ENCODE measurements around the gene NID1. TPM values are rescaled to one million over a fixed set of nuclear protein-coding genes. Genes with fewer than 3 reads are reported as not detected.

Gene NID1
- total RNA-seq, 1 experiment from 2014 or later, result 8.6 TPM

- CTCF ChIA-PET, result no interaction called here
- Mint-ChIP-seq H3K27ac (ENCODE audit: unreplicated experiment) (no peak overlapping the region), H3K36me3 (ENCODE audit: insufficient read depth, unreplicated experiment) (no peaks in the 10 kb centered on the region), H3K27me3 (ENCODE audit: unreplicated experiment) (peaks cover 14% of the 10 kb centered on the region), H3K4me3 (ENCODE audit: low read depth, unreplicated experiment) (no peak overlapping the region), H3K9me3 (ENCODE audit: low read depth, unreplicated experiment) (peaks cover 2% of the 10 kb centered on the region), H3K4me1 (ENCODE audit: low read depth, unreplicated experiment) (no peaks in the 10 kb centered on the region)
- no peak for DNase-seq
- TF ChIP-seq CTCF (IDR thresholded peaks at IDR 0.05; ENCODE audit: unreplicated experiment), result no peak
- BruUV-seq (replicated peaks), result no TSS peak
- intact Hi-C loops (cut with micrococcal nuclease; ENCODE audit: unreplicated experiment), result no loop called here
These were observed 104.1 kb downstream of the NID1 start for GRCh38 chr1:235960809-235961208.

- H3K4me3 Mint-ChIP-seq (ENCODE audit: low read depth, unreplicated experiment), result no peak overlapping the region
- no peaks in the 10 kb centered on the region for H3K36me3 Mint-ChIP-seq (ENCODE audit: insufficient read depth, unreplicated experiment)
- no TSS peak for BruUV-seq (replicated peaks)
- intact Hi-C loops (cut with micrococcal nuclease; ENCODE audit: unreplicated experiment), result no loop called here
- H3K4me1 Mint-ChIP-seq (ENCODE audit: low read depth, unreplicated experiment), result peaks cover 11% of the 10 kb centered on the region
- H3K27ac Mint-ChIP-seq (ENCODE audit: unreplicated experiment), result no peak overlapping the region
- no peaks in the 10 kb centered on the region for H3K27me3 Mint-ChIP-seq (ENCODE audit: unreplicated experiment)
- TF ChIP-seq CTCF (IDR thresholded peaks at IDR 0.05; ENCODE audit: unreplicated experiment), result no peak
- CTCF ChIA-PET, result no interaction called here
- DNase-seq, result no peak
- H3K9me3 Mint-ChIP-seq (ENCODE audit: low read depth, unreplicated experiment), result no peaks in the 10 kb centered on the region
These were observed 106.9 kb downstream of the NID1 start for GRCh38 chr1:235958021-235958420.

- H3K4me3 Mint-ChIP-seq (ENCODE audit: low read depth, unreplicated experiment), result no peak overlapping the region
- CTCF ChIA-PET, result no interaction called here
- H3K4me1 Mint-ChIP-seq (ENCODE audit: low read depth, unreplicated experiment), result peaks cover 11% of the 10 kb centered on the region
- intact Hi-C loops (cut with micrococcal nuclease; ENCODE audit: unreplicated experiment), result no loop called here
- no peak for TF ChIP-seq CTCF (IDR thresholded peaks at IDR 0.05; ENCODE audit: unreplicated experiment)
- H3K36me3 Mint-ChIP-seq (ENCODE audit: insufficient read depth, unreplicated experiment), result no peaks in the 10 kb centered on the region
- H3K27ac Mint-ChIP-seq (ENCODE audit: unreplicated experiment), result no peak overlapping the region
- H3K9me3 Mint-ChIP-seq (ENCODE audit: low read depth, unreplicated experiment), result no peaks in the 10 kb centered on the region
- H3K27me3 Mint-ChIP-seq (ENCODE audit: unreplicated experiment), result no peaks in the 10 kb centered on the region
- no TSS peak for BruUV-seq (replicated peaks)
- no peak for DNase-seq
These were observed 109.1 kb downstream of the NID1 start for GRCh38 chr1:235955777-235956176.

- H3K4me1 Mint-ChIP-seq (ENCODE audit: low read depth, unreplicated experiment), result peaks cover 11% of the 10 kb centered on the region
- no peak for TF ChIP-seq CTCF (IDR thresholded peaks at IDR 0.05; ENCODE audit: unreplicated experiment)
- H3K27ac Mint-ChIP-seq (ENCODE audit: unreplicated experiment), result no peak overlapping the region
- no peaks in the 10 kb centered on the region for H3K9me3 Mint-ChIP-seq (ENCODE audit: low read depth, unreplicated experiment)
- no peaks in the 10 kb centered on the region for H3K36me3 Mint-ChIP-seq (ENCODE audit: insufficient read depth, unreplicated experiment)
- H3K4me3 Mint-ChIP-seq (ENCODE audit: low read depth, unreplicated experiment), result no peak overlapping the region
- BruUV-seq (replicated peaks), result no TSS peak
- DNase-seq, result no peak
- intact Hi-C loops (cut with micrococcal nuclease; ENCODE audit: unreplicated experiment), result no loop called here
- H3K27me3 Mint-ChIP-seq (ENCODE audit: unreplicated experiment), result no peaks in the 10 kb centered on the region
- CTCF ChIA-PET, result no interaction called here
These were observed 110.3 kb downstream of the NID1 start for GRCh38 chr1:235954306-235955283.

All from Calu3 (cell line).